Fibroblast of lung (primary cell): ENCODE measurements around the gene HOXB6.

ENCODE experiments used
- EZH2 ChIP-seq: IDR thresholded peaks from 2 replicates; pipeline ENCODE4 v1.5.1; 2012; ENCODE audit warnings: low read length, control low read depth, mild to moderate bottlenecking; ENCODE audit errors: missing control alignments
- TF ChIP-seq, protein P1 (sequence below), 2 donors: IDR thresholded peaks in 1 of 2; conservative IDR thresholded peaks in 1 of 2; 1 replicate in 1 of 2; 2 replicates in 1 of 2; pipeline ENCODE4 v1.5.1; 2011 to 2012; ENCODE audit warnings: low read length in 2 of 2, control low read depth in 1 of 2, inconsistent platforms in 1 of 2, low read depth in 1 of 2, mild to moderate bottlenecking in 1 of 2

DNA sequence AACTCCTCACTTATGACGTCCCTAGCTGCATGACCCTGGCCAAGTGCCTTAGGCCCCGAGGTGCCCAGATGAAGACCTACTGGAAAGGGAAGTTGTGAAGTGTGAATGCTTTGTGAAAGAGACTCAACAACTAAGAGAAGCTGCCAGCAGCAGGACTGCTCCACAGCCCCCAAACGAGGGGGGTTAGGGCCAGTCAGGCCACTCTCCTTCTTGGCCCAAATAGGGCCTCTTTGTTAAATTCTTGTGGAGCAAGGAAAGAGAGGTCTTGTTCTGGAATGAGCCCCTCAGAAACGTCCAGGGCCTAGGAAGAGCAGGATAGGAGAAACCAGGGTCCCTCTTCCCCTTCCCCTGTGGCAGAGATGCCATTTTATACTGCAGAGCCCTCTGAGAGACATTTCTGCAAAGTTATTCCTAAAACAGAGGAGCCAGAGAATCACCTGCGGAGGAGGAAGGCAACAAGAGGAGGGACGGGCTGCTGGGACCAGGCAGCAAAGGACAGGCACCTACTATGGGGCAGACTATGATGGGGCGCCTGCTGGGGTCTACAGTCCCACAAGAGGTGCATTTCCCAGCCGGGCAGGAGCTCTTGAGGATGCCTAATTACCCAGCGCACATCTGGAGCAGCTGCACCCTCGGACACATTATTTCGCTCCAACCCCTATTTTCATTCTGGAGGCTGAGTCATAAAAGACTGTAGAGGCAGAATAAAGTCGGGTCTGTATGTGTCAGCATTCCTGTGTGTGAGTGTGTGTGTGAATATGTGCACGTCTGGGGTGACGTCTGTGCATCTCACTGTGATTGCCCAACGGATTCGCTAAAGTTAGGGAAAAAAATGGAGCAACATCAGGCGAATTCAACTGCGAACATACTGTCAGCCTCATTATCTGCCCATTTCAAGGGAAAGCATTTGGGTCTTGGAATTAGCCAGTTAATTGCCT, 32.8 kb upstream of the HOXB6 start:
- TF ChIP-seq, protein P1, sequence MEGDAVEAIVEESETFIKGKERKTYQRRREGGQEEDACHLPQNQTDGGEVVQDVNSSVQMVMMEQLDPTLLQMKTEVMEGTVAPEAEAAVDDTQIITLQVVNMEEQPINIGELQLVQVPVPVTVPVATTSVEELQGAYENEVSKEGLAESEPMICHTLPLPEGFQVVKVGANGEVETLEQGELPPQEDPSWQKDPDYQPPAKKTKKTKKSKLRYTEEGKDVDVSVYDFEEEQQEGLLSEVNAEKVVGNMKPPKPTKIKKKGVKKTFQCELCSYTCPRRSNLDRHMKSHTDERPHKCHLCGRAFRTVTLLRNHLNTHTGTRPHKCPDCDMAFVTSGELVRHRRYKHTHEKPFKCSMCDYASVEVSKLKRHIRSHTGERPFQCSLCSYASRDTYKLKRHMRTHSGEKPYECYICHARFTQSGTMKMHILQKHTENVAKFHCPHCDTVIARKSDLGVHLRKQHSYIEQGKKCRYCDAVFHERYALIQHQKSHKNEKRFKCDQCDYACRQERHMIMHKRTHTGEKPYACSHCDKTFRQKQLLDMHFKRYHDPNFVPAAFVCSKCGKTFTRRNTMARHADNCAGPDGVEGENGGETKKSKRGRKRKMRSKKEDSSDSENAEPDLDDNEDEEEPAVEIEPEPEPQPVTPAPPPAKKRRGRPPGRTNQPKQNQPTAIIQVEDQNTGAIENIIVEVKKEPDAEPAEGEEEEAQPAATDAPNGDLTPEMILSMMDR (conservative IDR thresholded peaks at IDR 0.05 in 1 of 2, IDR thresholded peaks at IDR 0.05 in 1 of 2; ENCODE audit: low read depth in 1 of 2, low read length in 2 of 2), result no peak
- TF ChIP-seq EZH2, result no peak
